NCI-H2081 (cell line): ENCODE measurements around the gene ME3.
A peak's percentile ranks its signal among the peaks of the same experiment; 100 is the strongest.
"Not testable (repeated sequence)": the region's sequence is repeated elsewhere in the genome, so short reads cannot be mapped to it uniquely, and the experiment has no call there.

Source experiments
- DNase-seq, 2 experiments: peaks; one replicate each; lab custom pipeline; 2025; lab: John Stamatoyannopoulos, UW

The ME3 gene

GRCh38 chr11:86459682-86460460 is 212.5 kb downstream of the ME3 start:
- DNase-seq: no peak

GRCh38 chr11:86459002-86459385 is 213.4 kb downstream of the ME3 start:
- no peak for DNase-seq

- DNase-seq: no peak
These were observed 214.0 kb downstream of the ME3 start for GRCh38 chr11:86458294-86459001.

- DNase-seq: peak; percentile 77 to 79
These were observed 216.1 kb downstream of the ME3 start for GRCh38 chr11:86456075-86456939.

GRCh38 chr11:86453290-86454030 is 219.0 kb downstream of the ME3 start:
- no peak for DNase-seq

GRCh38 chr11:86449993-86450629 is 222.3 kb downstream of the ME3 start:
- no peak for DNase-seq

- DNase-seq: no peak
These were observed 224.5 kb downstream of the ME3 start for GRCh38 chr11:86447763-86448480.

GRCh38 chr11:86446924-86447285 is 225.5 kb downstream of the ME3 start:
- DNase-seq: no peak

GRCh38 chr11:86446163-86446923 is 226.1 kb downstream of the ME3 start:
- no peak for DNase-seq

GRCh38 chr11:86444981-86445380 is 227.4 kb downstream of the ME3 start:
- DNase-seq: no peak

GRCh38 chr11:86443415-86443814 is 229.0 kb downstream of the ME3 start:
- DNase-seq: no peak

- no peak for DNase-seq
These were observed 229.6 kb downstream of the ME3 start for GRCh38 chr11:86442827-86443226.

GRCh38 chr11:86442420-86442819 is 230.0 kb downstream of the ME3 start:
- DNase-seq: no peak

GRCh38 chr11:86440843-86441242 is 231.6 kb downstream of the ME3 start:
- DNase-seq: no peak

GRCh38 chr11:86440305-86440716 is 232.1 kb downstream of the ME3 start:
- DNase-seq: no peak

GRCh38 chr11:86438685-86439084 is 233.7 kb downstream of the ME3 start:
- no peak for DNase-seq

- no peak for DNase-seq
These were observed 236.7 kb downstream of the ME3 start for GRCh38 chr11:86435711-86436110.

GRCh38 chr11:86433361-86434095 is 238.9 kb downstream of the ME3 start:
- DNase-seq: not testable (repeated sequence)

- no peak for DNase-seq
These were observed 241.2 kb downstream of the ME3 start for GRCh38 chr11:86431258-86431657.
